Activated B cell treated with CpG ODN at 0.5 μM for 24 hours (primary cell): ENCODE data around the gene ADGRG4. TPM values are rescaled to one million over a fixed set of nuclear protein-coding genes. Genes with fewer than 3 reads are reported as not detected.
"Not testable (repeated sequence)": the region's sequence is repeated elsewhere in the genome, so short reads cannot be mapped to it uniquely, and the experiment has no call there.

Experiments used
- ATAC-seq: fragments of 200-7000 bp; cut with Tn5 transposase; one replicate; pipeline ENCODE4 v1.10.0; 2021; ENCODE audit warnings: low read depth, mild to moderate bottlenecking, moderate library complexity
- CTCF ChIA-PET: fragments of 350-600 bp; sonication (Branson Sonifier 250); formaldehyde crosslinking; loops from one replicate; lab custom pipeline; 2021; ENCODE audit warnings: antibody characterized with exemption; lab: Charles Lee
- POLR2A ChIA-PET: fragments of 350-600 bp; sonication (Branson Sonifier 250); formaldehyde crosslinking; loops from one replicate; lab custom pipeline; 2021; ENCODE audit warnings: antibody characterized with exemption; lab: Charles Lee
- DNase-seq: peaks from one replicate; pipeline ENCODE4 v3.0.0; 2022
- H3K27ac Mint-ChIP-seq: one replicate; pipeline ENCODE4 v1.8.0; 2020; ENCODE audit warnings: mixed read lengths
- H3K27me3 Mint-ChIP-seq: one replicate; pipeline ENCODE4 v1.8.0; 2021; ENCODE audit warnings: mixed read lengths
- H3K36me3 Mint-ChIP-seq: one replicate; pipeline ENCODE4 v1.8.0; 2021; ENCODE audit warnings: low read depth, mixed read lengths
- H3K4me1 Mint-ChIP-seq: one replicate; pipeline ENCODE4 v1.8.0; 2021; ENCODE audit warnings: mixed read lengths
- H3K4me3 Mint-ChIP-seq: one replicate; pipeline ENCODE4 v1.8.0; 2020; ENCODE audit warnings: mild to moderate bottlenecking, mixed read lengths
- H3K9me3 Mint-ChIP-seq: one replicate; pipeline ENCODE4 v1.8.0; 2020; ENCODE audit warnings: mixed read lengths
- intact Hi-C: fragments of 100-400 bp; cut with micrococcal nuclease; formaldehyde crosslinking; loops from one replicate; pipeline ENCODE4 v1.15.1; 2024
- total RNA-seq: library from RNA; stranded (reverse); gene quantifications from 2 replicates; pipeline ENCODE4 v1.2.3, GENCODE V29; 2022
- TF ChIP-seq, protein P1 (sequence below): fragments of 200-600 bp; IDR thresholded peaks from one replicate; pipeline ENCODE4 v1.8.0; 2022; ENCODE audit warnings: antibody characterized with exemption, mild to moderate bottlenecking

The ADGRG4 gene
- total RNA-seq, 1 donor from 2014 or later = not detected

DNA sequence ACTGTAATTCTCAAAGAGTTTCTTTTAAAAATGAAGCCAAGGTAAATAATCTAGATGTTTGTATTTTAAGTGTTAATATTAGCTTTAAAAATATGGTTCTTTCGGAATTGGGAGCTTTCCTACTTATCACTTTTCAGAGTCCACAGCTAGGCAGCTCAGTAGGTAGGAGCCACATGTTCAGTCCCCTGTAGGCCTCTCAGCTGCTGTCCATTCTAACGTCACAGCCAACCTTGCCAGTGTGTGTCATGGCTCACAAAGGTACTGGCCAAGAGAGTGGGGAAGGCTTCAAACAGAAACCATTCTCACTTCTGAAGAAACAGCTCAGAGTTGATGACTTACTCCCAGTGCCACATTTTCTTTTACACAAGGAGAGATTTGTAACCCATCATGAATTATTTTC, 137.0 kb downstream of the ADGRG4 start:
- Mint-ChIP-seq H3K4me1 (no peaks in the 10 kb centered on the region), H3K36me3 (no peaks in the 10 kb centered on the region), H3K27ac (no peak overlapping the region), H3K27me3 (no peaks in the 10 kb centered on the region), H3K4me3 (no peak overlapping the region), H3K9me3 (no peaks in the 10 kb centered on the region)
- DNase-seq (no peak), ATAC-seq (no peak)
- intact Hi-C loops = no loop called here
- POLR2A ChIA-PET = no interaction called here
- TF ChIP-seq, protein P1, sequence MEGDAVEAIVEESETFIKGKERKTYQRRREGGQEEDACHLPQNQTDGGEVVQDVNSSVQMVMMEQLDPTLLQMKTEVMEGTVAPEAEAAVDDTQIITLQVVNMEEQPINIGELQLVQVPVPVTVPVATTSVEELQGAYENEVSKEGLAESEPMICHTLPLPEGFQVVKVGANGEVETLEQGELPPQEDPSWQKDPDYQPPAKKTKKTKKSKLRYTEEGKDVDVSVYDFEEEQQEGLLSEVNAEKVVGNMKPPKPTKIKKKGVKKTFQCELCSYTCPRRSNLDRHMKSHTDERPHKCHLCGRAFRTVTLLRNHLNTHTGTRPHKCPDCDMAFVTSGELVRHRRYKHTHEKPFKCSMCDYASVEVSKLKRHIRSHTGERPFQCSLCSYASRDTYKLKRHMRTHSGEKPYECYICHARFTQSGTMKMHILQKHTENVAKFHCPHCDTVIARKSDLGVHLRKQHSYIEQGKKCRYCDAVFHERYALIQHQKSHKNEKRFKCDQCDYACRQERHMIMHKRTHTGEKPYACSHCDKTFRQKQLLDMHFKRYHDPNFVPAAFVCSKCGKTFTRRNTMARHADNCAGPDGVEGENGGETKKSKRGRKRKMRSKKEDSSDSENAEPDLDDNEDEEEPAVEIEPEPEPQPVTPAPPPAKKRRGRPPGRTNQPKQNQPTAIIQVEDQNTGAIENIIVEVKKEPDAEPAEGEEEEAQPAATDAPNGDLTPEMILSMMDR = no peak
- CTCF ChIA-PET = no interaction called here

DNA sequence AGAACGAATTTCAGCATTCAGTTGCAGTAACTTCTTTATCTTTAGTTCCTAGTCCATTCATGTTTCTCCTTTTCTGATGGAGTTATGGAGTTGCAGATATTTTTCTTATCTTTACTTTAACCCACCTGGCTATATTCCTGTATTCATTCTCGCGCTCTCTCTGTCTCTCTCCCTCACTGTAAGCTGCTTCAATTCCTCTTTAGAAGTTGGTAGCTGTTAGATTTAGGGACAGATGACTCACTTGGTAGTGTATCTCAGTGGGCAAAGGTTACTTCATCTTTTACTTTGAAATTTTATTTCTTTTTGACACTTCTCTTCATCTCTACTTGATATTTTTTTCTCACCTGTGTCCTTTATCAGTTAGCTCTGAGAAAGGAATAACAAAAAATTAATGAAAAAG, 137.4 kb downstream of the ADGRG4 start:
- ATAC-seq (no peak), DNase-seq (no peak)
- CTCF ChIA-PET = no interaction called here
- intact Hi-C loops = no loop called here
- Mint-ChIP-seq H3K27me3 (no peaks in the 10 kb centered on the region), H3K4me1 (no peaks in the 10 kb centered on the region), H3K27ac (no peak overlapping the region), H3K36me3 (no peaks in the 10 kb centered on the region), H3K9me3 (no peaks in the 10 kb centered on the region), H3K4me3 (no peak overlapping the region)
- POLR2A ChIA-PET = no interaction called here
- TF ChIP-seq, protein P1 = no peak

GRCh38 chrX:136445674-136446073, 144.9 kb downstream of the ADGRG4 start:
- H3K27ac Mint-ChIP-seq, H3K36me3 Mint-ChIP-seq, H3K9me3 Mint-ChIP-seq, ATAC-seq, intact Hi-C loops, H3K4me1 Mint-ChIP-seq, H3K4me3 Mint-ChIP-seq, POLR2A ChIA-PET, H3K27me3 Mint-ChIP-seq, DNase-seq, CTCF ChIA-PET: not testable (repeated sequence)

- TF ChIP-seq, protein P1 = no peak
- no peak overlapping the region for H3K27ac Mint-ChIP-seq
- ATAC-seq (no peak), DNase-seq (no peak)
- ChIA-PET POLR2A (no interaction called here), CTCF (no interaction called here)
- no peaks in the 10 kb centered on the region for H3K36me3 Mint-ChIP-seq
- H3K4me3 Mint-ChIP-seq = no peak overlapping the region
- H3K9me3 Mint-ChIP-seq = no peaks in the 10 kb centered on the region
- H3K27me3 Mint-ChIP-seq = no peaks in the 10 kb centered on the region
- no peaks in the 10 kb centered on the region for H3K4me1 Mint-ChIP-seq
- intact Hi-C loops = no loop called here
These were observed 145.4 kb downstream of the ADGRG4 start for GRCh38 chrX:136446208-136446607.

DNA sequence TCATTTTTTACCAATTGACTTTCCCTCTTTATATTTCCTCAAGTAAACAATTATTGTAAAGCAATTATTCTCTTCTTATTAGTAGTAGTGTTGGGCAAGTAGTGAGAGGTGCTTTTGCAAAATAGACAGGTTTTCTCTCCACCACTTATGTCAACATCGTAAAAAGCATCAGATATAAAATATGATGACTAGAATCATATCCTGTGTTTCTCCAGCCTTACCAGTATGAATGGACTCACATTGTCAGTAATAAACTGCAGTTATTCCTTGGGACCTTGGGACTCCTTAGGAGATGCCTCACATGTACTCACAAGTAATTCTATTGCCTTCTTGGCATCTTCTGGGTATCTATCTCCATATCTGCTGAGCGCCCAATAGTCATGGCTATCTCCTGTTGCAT, 146.5 kb downstream of the ADGRG4 start:
- DNase-seq = no peak
- ChIA-PET POLR2A (no interaction called here), CTCF (no interaction called here)
- TF ChIP-seq, protein P1 = no peak
- no peak for ATAC-seq
- intact Hi-C loops = no loop called here
- Mint-ChIP-seq H3K27me3 (no peaks in the 10 kb centered on the region), H3K27ac (no peak overlapping the region), H3K36me3 (no peaks in the 10 kb centered on the region), H3K4me1 (no peaks in the 10 kb centered on the region), H3K9me3 (no peaks in the 10 kb centered on the region), H3K4me3 (no peak overlapping the region)

GRCh38 chrX:136447968-136448367, 147.2 kb downstream of the ADGRG4 start:
- Mint-ChIP-seq H3K4me3 (no peak overlapping the region), H3K27ac (no peak overlapping the region), H3K4me1 (no peaks in the 10 kb centered on the region), H3K36me3 (no peaks in the 10 kb centered on the region), H3K27me3 (no peaks in the 10 kb centered on the region), H3K9me3 (no peaks in the 10 kb centered on the region)
- DNase-seq (no peak), ATAC-seq (no peak)
- ChIA-PET POLR2A (no interaction called here), CTCF (no interaction called here)
- TF ChIP-seq, protein P1 = no peak
- intact Hi-C loops = no loop called here
